HG02571 (cell line): ENCODE data around the gene GPR42.
"Not testable (repeated sequence)": the region's sequence is repeated elsewhere in the genome, so short reads cannot be mapped to it uniquely, and the experiment has no call there.

Experiments used
- ATAC-seq: cut with Tn5 transposase; IDR thresholded peaks from one replicate; pipeline ENCODE4 v1.9.1; 2021; ENCODE audit warnings: mild to moderate bottlenecking, moderate library complexity; ENCODE audit not compliant: unreplicated experiment

GPR42 gene

GRCh38 chr19:35392742-35393715 lies 22.2 kb downstream of the GPR42 start:
- ATAC-seq: no peak

- ATAC-seq: no peak
Observed at GRCh38 chr19:35395382-35396199, 24.7 kb downstream of the GPR42 start.

GRCh38 chr19:35396240-35396885 lies 25.5 kb downstream of the GPR42 start:
- no peak for ATAC-seq

- ATAC-seq: no peak
Observed at GRCh38 chr19:35397064-35397463, 26.2 kb downstream of the GPR42 start.

GRCh38 chr19:35398570-35398969 lies 27.7 kb downstream of the GPR42 start:
- ATAC-seq: no peak

- no peak for ATAC-seq
Observed at GRCh38 chr19:35399231-35399630, 28.4 kb downstream of the GPR42 start.

GRCh38 chr19:35399948-35400772 lies 29.3 kb downstream of the GPR42 start:
- no peak for ATAC-seq

- ATAC-seq: no peak
Observed at GRCh38 chr19:35400773-35401100, 29.9 kb downstream of the GPR42 start.

GRCh38 chr19:35401416-35401815 lies 30.5 kb downstream of the GPR42 start:
- ATAC-seq: not testable (repeated sequence)

GRCh38 chr19:35403116-35403760 lies 32.4 kb downstream of the GPR42 start:
- ATAC-seq: no peak

GRCh38 chr19:35404879-35405622 lies 34.2 kb downstream of the GPR42 start:
- peak; percentile 56 for ATAC-seq

GRCh38 chr19:35407619-35408018 lies 36.8 kb downstream of the GPR42 start:
- no peak for ATAC-seq

GRCh38 chr19:35408284-35409171 lies 37.7 kb downstream of the GPR42 start:
- peak; percentile 49 for ATAC-seq

GRCh38 chr19:35409191-35409590 lies 38.3 kb downstream of the GPR42 start:
- ATAC-seq: no peak

- no peak for ATAC-seq
Observed at GRCh38 chr19:35410487-35410886, 39.6 kb downstream of the GPR42 start.

GRCh38 chr19:35414442-35414841 lies 43.6 kb downstream of the GPR42 start:
- no peak for ATAC-seq

GRCh38 chr19:35416331-35416730 lies 45.5 kb downstream of the GPR42 start:
- ATAC-seq: no peak

GRCh38 chr19:35417278-35417677 lies 46.4 kb downstream of the GPR42 start:
- no peak for ATAC-seq
